ENCODE measurements around the gene KLF7.

KLF7 gene

GRCh38 chr2:207092818-207093217, 72.9 kb downstream of the KLF7 start:
- DNase-seq: no peak
- TF ChIP-seq CTCF (IDR thresholded peaks at IDR 0.05; ENCODE audit: low read depth, low read length, missing control alignments): no peak
- peaks cover 35% of the 10 kb centered on the region for H3K36me3 ChIP-seq (replicated peaks)
- in situ Hi-C loops (cut with HindIII; ENCODE audit: low pct_ligation_motif_present, low sequenced_read_pairs): no loop called here
- no peak overlapping the region for H3K4me3 ChIP-seq (ENCODE audit: low read depth, low read length)
- no peak overlapping the region for H3K27ac ChIP-seq
- no peaks in the 10 kb centered on the region for H3K27me3 ChIP-seq (replicated peaks)

GRCh38 chr2:207091928-207092327, 73.8 kb downstream of the KLF7 start:
- Histone ChIP-seq H3K36me3 (replicated peaks) (peaks cover 42% of the 10 kb centered on the region), H3K4me3 (ENCODE audit: low read depth, low read length) (no peak overlapping the region), H3K27me3 (replicated peaks) (no peaks in the 10 kb centered on the region), H3K27ac (no peak overlapping the region)
- DNase-seq: no peak
- TF ChIP-seq CTCF (IDR thresholded peaks at IDR 0.05; ENCODE audit: low read depth, low read length, missing control alignments): no peak
- in situ Hi-C loops (cut with HindIII; ENCODE audit: low pct_ligation_motif_present, low sequenced_read_pairs): no loop called here

GRCh38 chr2:207091176-207091575, 74.6 kb downstream of the KLF7 start:
- H3K27me3 ChIP-seq (replicated peaks): no peaks in the 10 kb centered on the region
- in situ Hi-C loops (cut with HindIII; ENCODE audit: low pct_ligation_motif_present, low sequenced_read_pairs): no loop called here
- H3K27ac ChIP-seq: no peak overlapping the region
- no peak for DNase-seq
- H3K36me3 ChIP-seq (replicated peaks): peaks cover 45% of the 10 kb centered on the region
- TF ChIP-seq CTCF (IDR thresholded peaks at IDR 0.05; ENCODE audit: low read depth, low read length, missing control alignments): no peak
- no peak overlapping the region for H3K4me3 ChIP-seq (ENCODE audit: low read depth, low read length)

GRCh38 chr2:207090389-207090788, 75.4 kb downstream of the KLF7 start:
- Histone ChIP-seq H3K27me3 (replicated peaks) (no peaks in the 10 kb centered on the region), H3K4me3 (ENCODE audit: low read depth, low read length) (no peak overlapping the region), H3K27ac (no peak overlapping the region), H3K36me3 (replicated peaks) (peaks cover 49% of the 10 kb centered on the region)
- in situ Hi-C loops (cut with HindIII; ENCODE audit: low pct_ligation_motif_present, low sequenced_read_pairs): no loop called here
- DNase-seq: no peak
- TF ChIP-seq CTCF (IDR thresholded peaks at IDR 0.05; ENCODE audit: low read depth, low read length, missing control alignments): no peak

GRCh38 chr2:207088839-207089238, 76.9 kb downstream of the KLF7 start:
- DNase-seq: no peak
- no peak for TF ChIP-seq CTCF (IDR thresholded peaks at IDR 0.05; ENCODE audit: low read depth, low read length, missing control alignments)
- Histone ChIP-seq H3K36me3 (replicated peaks) (peaks cover 60% of the 10 kb centered on the region), H3K27me3 (replicated peaks) (no peaks in the 10 kb centered on the region), H3K4me3 (ENCODE audit: low read depth, low read length) (no peak overlapping the region), H3K27ac (no peak overlapping the region)
- in situ Hi-C loops (cut with HindIII; ENCODE audit: low pct_ligation_motif_present, low sequenced_read_pairs): no loop called here

- peaks cover 65% of the 10 kb centered on the region for H3K36me3 ChIP-seq (replicated peaks)
- no peak overlapping the region for H3K27ac ChIP-seq
- no peak for TF ChIP-seq CTCF (IDR thresholded peaks at IDR 0.05; ENCODE audit: low read depth, low read length, missing control alignments)
- H3K27me3 ChIP-seq (replicated peaks): no peaks in the 10 kb centered on the region
- in situ Hi-C loops (cut with HindIII; ENCODE audit: low pct_ligation_motif_present, low sequenced_read_pairs): no loop called here
- H3K4me3 ChIP-seq (ENCODE audit: low read depth, low read length): no peak overlapping the region
- no peak for DNase-seq
Observed at GRCh38 chr2:207088276-207088675, 77.5 kb downstream of the KLF7 start.

All from brain microvascular endothelial cell (primary cell).